ENCODE results near the gene OR52N1. TPM values are rescaled to one million over a fixed set of nuclear protein-coding genes. Genes with fewer than 3 reads are reported as not detected.

Gene OR52N1
- under 0.01 TPM in 1 of 2 replicates, not detected in the other for total RNA-seq

- H3K4me3 ChIP-seq (ENCODE audit: low read depth, low read length), result no peak within 1 kb of the TSS
- TF ChIP-seq CTCF (IDR thresholded peaks at IDR 0.05; ENCODE audit: insufficient read depth, low read depth, low read length), result no peak
- DNase-seq (ENCODE audit: low read depth), result no peak
These were observed at the start of gene OR52N1 for GRCh38 chr11:5791165-5791564. Gene OR52N1 (minus strand): TSS chr11:5791265. CDS start chr11:5788816, 2,449 bp downstream.

GRCh38 chr11:5837695-5838094, 46.6 kb upstream of the OR52N1 start:
- no peak overlapping the region for H3K4me3 ChIP-seq (ENCODE audit: low read depth, low read length)
- TF ChIP-seq CTCF (IDR thresholded peaks at IDR 0.05; ENCODE audit: insufficient read depth, low read depth, low read length), result no peak
- DNase-seq (ENCODE audit: low read depth), result no peak

- DNase-seq (ENCODE audit: low read depth), result no peak
- TF ChIP-seq CTCF (IDR thresholded peaks at IDR 0.05; ENCODE audit: insufficient read depth, low read depth, low read length), result no peak
- no peak overlapping the region for H3K4me3 ChIP-seq (ENCODE audit: low read depth, low read length)
These were observed 42.4 kb upstream of the OR52N1 start for GRCh38 chr11:5833446-5833845.

GRCh38 chr11:5831196-5831829, 40.2 kb upstream of the OR52N1 start:
- no peak for TF ChIP-seq CTCF (IDR thresholded peaks at IDR 0.05; ENCODE audit: insufficient read depth, low read depth, low read length)
- no peak overlapping the region for H3K4me3 ChIP-seq (ENCODE audit: low read depth, low read length)
- DNase-seq (ENCODE audit: low read depth), result no peak

GRCh38 chr11:5818245-5818886, 27.3 kb upstream of the OR52N1 start:
- peak overlapping the region; percentile 14 for H3K4me3 ChIP-seq (ENCODE audit: low read depth, low read length)
- peak; percentile 3 for DNase-seq (ENCODE audit: low read depth)
- no peak for TF ChIP-seq CTCF (IDR thresholded peaks at IDR 0.05; ENCODE audit: insufficient read depth, low read depth, low read length)

- TF ChIP-seq CTCF (IDR thresholded peaks at IDR 0.05; ENCODE audit: insufficient read depth, low read depth, low read length), result no peak
- H3K4me3 ChIP-seq (ENCODE audit: low read depth, low read length), result no peak overlapping the region
- DNase-seq (ENCODE audit: low read depth), result no peak
These were observed 24.5 kb upstream of the OR52N1 start for GRCh38 chr11:5815534-5815933.

All from fibroblast of villous mesenchyme (primary cell).